Erythroblast (primary cell): Measurements from ENCODE around the gene FCAMR.

Source experiments
- GATA1 ChIP-seq: IDR thresholded peaks from 2 replicates; pipeline ENCODE4 v1.6.1; 2011; ENCODE audit warnings: low read depth, mild to moderate bottlenecking, control low read depth, low read length, moderate library complexity
- POLR2A ChIP-seq: IDR thresholded peaks from 2 replicates; pipeline ENCODE4 v1.6.1; 2011; ENCODE audit warnings: mild to moderate bottlenecking, low read length

GRCh38 chr1:206946261-206946660 lies 24.0 kb downstream of the FCAMR start, which contains the start of gene PIGR:
- TF ChIP-seq POLR2A (no peak), GATA1 (no peak)
